ENCODE measurements around the gene NUP205.
A peak's percentile ranks its signal among the peaks of the same experiment; 100 is the strongest.

The NUP205 gene

GRCh38 chr7:135557455-135558336 lies at the start of gene NUP205:
Gene NUP205, plus strand, starts transcription at chr7:135557917. Its CDS starts 28 bp downstream, at chr7:135557945.
- DNase-seq = peak; percentile 79

DNA sequence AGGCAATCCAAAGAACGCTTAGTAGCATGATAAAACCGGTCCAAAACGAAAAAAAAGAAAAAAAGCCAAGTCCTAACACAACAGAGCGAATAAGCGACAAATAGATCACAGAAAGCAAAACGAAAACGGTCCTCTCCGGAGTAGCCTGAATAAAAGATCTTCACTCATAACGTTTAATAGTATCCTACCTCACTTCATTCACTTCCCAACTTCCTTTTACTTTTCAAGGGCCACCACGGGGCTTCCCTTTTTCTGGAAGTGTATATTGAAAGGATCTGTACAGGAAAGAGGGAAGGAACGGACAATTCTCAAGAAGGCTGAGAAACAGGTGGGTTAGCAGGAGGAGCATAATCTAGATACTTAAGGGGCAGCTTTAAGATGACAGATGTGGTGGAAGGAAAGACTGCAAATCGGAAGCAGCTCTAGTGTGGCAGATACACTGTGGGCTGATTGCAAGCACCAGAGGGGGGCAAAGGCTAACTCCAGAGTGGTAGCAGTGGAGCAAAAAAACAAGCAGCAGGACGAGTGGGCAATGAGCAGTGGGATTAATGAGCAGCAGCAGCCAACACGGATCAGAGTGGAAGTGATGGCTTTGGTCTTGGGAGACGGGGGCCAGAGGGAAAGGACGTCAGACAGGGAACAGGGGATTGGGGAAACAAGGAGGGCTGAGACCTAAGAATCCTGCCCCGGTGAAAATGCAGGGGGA lies 48.7 kb upstream of the NUP205 start:
- peak; percentile 35 for DNase-seq

DNA sequence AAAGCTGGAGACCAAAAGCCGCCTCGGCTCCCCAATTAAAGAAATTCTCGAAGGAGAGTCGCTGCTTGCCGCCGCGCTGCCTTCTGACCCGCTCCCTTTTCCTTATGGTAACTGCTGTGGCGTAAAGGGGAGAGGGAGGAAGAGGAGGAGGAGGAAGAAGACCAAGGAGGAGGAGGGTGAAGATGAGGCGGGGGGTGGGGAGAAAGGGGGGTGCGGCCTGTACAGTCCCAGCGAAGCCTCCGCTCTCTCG lies 48.2 kb upstream of the NUP205 start:
- no peak for DNase-seq

GRCh38 chr7:135509839-135510591 lies 47.7 kb upstream of the NUP205 start, which contains the start of gene CNOT4:
Gene CNOT4, minus strand, starts transcription at chr7:135510102. Its CDS starts 71,771 bp downstream, at chr7:135438331.
- DNase-seq = peak; percentile 96

DNA sequence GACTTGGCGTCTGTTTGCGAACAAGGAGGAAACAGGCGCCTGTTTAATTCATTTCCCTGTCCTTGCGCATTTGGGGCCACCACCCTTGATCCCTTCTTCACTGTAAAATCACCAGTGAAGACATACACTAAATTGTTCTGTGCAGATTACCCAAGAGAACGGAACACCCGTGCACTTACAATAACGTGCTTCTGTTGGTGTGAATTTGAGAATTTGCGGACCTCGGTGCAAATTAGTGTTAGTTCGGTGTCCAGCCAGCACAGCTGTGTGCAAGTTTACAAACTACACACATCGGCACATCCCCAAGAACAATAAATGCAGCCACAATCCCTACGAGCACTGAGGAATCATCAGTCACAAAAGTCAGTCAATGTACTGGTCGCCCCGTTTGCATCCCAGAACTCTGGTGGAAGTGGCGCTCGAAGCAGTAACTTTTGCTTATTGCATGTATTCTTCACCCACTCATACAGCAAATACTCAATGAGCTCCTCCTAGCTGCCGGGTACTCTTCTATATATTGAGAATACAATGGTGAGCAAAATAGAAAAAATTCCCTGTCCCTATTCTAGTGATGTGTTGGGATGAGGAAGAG lies 47.0 kb upstream of the NUP205 start:
- peak; percentile 42 for DNase-seq

DNA sequence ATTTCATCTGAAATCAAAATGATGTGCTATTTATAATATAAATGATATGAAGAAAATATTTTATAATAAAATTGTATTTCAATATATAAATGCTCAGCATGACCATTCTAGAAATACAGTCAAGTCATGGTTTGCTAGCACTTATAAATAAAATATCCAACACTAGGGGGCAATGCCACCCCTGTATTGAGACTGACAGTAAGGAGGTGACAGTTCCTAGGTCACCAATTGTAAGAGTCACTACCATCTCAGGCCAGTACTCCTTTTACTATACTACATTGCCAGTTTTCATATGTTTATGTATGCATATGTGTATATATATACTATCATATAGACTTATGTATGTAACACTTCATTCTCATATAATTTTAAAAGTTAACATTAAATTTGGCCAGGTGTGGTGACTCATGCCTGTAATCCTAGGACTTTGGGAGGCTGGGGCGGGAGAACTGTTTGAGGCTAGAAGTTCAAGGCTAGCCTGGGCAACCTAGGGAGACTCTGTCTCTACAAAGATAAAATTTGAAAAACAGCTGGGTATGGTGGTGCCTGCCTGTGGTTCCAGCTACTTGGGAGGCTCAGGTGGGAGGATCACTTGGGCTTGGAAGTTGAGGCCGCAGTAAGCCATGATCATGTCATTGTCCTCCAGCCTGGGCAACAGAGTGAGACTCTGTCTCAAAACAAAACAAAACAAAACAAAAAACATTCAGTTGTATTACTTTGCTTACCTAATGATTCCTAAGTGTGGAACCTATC lies 45.4 kb upstream of the NUP205 start:
- DNase-seq = peak; percentile 80

GRCh38 chr7:135514856-135515255 lies 42.9 kb upstream of the NUP205 start:
- no peak for DNase-seq

DNA sequence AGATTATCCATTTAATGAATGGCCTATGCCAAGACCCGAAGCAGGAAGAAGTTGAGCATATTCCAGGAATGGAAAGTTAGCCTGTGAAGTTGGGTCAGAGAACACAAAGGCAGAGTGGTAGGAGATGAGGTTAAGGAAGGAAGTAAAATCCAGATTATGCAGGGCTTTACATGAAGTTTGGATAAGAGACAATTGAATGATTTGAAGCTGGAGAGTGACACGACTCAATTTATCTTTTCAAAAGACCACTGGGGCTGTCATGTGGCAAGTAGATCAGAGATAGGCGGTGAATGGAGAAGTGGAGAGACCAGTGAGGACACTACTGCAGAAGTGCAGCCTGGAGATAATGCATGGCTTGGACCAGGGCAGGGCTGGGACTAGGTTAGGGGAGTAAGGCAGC lies 40.7 kb upstream of the NUP205 start:
- DNase-seq = no peak

DNA sequence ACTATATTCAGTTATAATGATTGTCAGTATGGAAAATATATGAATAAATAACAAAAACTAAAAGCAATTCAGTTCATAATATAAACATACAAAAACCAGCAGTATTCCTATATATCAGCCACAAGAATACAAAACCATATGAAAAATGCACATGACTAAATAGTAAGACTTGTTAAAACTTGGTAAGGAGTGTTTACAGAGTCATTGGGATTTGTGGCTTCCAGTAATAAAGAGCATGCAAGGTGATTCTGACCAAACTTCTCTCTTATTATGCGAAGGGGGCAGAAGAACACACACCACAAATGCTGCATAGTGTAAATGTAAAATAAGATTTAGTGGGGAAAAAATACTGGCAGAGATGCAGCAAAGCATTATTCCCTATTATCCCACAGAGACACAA lies 39.0 kb upstream of the NUP205 start:
- no peak for DNase-seq

- no peak for DNase-seq
These were observed 38.5 kb upstream of the NUP205 start for GRCh38 chr7:135519233-135519688.

GRCh38 chr7:135519871-135520270 lies 37.8 kb upstream of the NUP205 start:
- DNase-seq = no peak

DNA sequence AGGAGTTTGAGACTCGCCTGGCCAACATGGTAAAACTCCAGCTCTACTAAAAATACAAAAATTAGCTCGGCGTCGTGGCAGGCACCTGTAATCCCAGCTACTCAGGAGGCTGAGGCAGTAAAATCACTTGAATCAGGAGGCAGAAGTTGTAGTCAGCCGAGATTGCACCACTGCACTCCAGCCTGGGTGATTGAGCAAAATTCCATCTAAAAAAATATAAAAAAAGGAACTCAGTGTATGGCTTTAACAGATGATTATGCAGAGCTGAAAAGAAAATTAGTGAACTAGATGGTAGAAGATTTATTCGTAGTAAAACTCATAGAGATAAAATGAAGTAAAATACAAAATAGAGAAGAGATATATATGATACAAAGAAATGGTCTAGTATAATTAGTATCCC lies 35.2 kb upstream of the NUP205 start:
- DNase-seq = no peak

DNA sequence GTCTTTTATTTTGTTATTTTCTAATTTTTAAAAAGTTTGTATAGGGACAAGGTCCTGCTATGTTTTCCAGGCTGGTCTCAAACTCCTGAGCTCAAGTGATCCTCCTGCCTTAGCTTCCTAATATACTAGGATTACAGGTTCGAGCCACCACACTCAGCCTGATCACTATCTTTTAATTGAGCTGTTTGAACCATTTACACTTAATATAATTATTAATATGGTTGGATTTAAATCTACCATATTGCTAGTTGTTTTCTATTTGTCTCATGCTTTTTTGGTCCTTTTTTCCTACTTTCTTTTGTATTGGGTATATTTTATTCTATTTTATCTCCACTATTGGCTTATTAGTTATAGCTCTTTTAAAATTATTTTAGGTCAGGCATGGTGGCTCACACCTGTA lies 34.6 kb upstream of the NUP205 start:
- no peak for DNase-seq

- no peak for DNase-seq
These were observed 32.3 kb upstream of the NUP205 start for GRCh38 chr7:135525426-135525825.

GRCh38 chr7:135527025-135527424 lies 30.7 kb upstream of the NUP205 start:
- DNase-seq = no peak

GRCh38 chr7:135536150-135536549 lies 21.6 kb upstream of the NUP205 start:
- DNase-seq = peak; percentile 90

DNA sequence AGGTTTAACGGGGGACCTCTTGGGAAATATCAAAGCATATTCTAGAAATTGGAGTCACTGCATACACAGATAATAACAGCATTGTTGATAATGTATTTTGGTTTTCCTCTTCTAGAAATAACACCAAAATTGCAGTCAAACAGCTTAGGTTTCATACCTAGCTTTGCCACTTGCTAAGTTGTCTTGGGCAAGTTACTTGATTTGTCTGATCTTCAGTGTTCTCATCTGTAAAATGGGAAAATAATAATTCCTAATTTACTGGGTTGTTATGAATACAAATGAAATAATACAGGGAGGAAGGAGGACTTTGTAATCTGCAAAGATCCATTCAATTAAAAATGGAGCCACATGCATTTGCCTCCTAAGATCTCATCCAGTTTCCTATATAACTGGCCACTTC lies 20.3 kb upstream of the NUP205 start:
- DNase-seq = no peak

GRCh38 chr7:135537905-135538304 lies 19.8 kb upstream of the NUP205 start:
- DNase-seq = peak; percentile 84

DNA sequence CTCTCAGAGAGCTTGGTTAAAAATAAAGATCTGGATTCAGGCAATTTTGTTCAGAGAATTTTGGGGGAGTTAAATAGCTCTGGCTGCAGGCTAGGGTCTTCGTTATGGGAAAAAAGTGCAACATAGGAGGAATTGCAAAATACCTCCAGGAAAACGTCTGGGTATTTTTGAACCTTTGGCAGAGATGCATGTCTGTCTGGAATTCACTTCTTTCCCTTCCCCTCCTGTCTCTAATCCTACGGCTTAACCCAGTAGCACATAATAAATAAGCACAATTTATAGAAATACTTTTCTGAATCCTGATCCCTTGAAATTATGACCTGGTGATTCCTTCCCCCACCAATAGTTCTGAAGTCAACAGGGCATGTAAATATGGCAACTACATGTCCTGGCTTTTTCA lies 19.3 kb upstream of the NUP205 start:
- no peak for DNase-seq

GRCh38 chr7:135539629-135540028 lies 18.1 kb upstream of the NUP205 start:
- no peak for DNase-seq

- DNase-seq = no peak
These were observed 16.7 kb upstream of the NUP205 start for GRCh38 chr7:135541029-135541428.

DNA sequence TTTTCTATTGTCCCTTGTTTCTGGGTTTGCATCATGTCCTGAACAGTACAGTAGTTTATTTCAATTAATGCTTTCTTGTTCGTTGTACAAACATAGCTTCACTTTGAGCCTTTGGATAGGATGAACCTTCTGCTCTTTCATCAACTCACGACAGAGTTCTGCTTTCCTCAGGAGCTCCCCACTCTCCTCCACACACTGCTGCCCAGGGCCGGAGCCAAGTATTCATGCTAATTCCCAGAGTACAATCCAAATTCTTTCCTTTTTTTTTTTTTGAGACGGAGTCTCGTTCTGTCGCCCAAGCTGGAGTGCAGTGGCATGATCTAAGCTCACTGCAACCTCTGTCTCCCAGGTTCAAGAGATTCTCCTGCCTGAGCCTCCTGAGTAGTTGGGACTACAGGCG lies 7.5 kb upstream of the NUP205 start:
- DNase-seq = no peak

All from MV-4-11 (cell line).